HCEC 1CT (cell line): ENCODE measurements around the gene NAXE.
"Not testable (repeated sequence)": the region's sequence is repeated elsewhere in the genome, so short reads cannot be mapped to it uniquely, and the experiment has no call there.

Source experiments
- DNase-seq: peaks from one replicate; pipeline ENCODE4 v3.0.0-alpha.2; 2017

NAXE gene

GRCh38 chr1:156571261-156571852 lies 20.2 kb upstream of the NAXE start:
- peak; percentile 86 for DNase-seq

DNA sequence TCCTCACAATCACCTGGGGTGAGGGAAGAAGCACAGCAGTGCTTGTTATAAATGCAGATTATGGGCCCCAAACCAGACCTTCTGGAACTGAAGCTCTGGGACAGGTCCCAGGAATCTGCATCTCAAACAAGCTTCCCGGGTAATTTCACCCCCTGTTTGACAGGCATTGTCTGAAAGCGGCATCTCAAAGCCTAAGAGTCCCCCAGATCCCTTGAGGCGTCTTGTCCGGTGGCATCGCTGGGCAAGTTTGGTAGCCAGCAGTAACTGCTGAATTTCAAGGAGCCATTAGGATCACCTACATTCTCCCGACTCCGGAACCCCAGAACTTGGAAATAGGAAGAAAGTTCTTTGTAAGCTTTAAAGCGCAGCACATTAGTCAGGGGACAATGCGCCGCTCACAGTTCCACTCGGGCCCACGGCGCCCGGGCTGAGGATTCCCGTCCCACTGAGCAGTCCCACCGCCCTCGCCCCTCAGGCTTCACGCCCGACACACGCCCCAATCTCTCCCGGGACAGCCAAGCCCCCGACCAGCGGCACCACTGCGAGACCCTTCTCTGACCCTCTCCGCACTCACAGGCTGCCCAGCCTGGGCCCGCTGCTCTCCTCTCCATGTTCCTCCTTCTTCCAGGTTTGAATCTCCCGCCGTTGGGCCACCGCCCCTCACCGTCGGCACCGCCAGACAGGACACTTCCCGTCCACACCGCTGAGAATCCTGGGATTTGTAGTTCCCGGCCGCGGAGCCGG lies 19.5 kb upstream of the NAXE start, which contains the start of gene IQGAP3:
Gene IQGAP3, minus strand, starts transcription at position 647 of the 744 bp plus-strand sequence. Its CDS starts 36 bp downstream, at position 611.
- peak; percentile 77 for DNase-seq

GRCh38 chr1:156572663-156573018 lies 18.9 kb upstream of the NAXE start:
- DNase-seq = no peak

DNA sequence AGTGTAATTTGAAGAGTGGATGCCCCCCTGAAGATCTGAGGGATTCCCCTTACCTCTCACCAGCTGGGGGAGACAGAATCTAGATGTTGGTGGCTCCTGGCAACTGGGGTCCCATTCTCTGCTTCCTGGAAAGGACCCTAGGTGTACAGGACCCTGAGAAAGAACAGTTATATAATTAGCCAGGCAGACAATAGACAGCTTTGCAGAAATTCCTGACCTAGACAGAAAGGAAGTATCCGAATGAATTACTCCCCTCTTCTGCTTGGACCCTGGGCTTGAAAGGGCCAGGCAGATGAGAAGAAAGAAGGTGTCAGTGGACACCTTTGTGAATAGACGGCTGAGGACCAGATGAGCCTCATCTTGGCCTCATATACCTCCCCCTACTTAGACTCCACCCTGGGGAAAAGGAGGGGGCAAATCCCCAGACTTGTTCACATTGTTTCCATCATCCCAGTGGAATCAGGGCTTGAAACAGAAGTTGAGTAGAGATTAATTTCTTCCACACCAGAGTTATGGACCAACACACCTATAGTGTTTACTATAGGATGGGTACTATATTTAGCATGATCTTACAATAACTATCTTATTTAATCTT lies 17.4 kb upstream of the NAXE start:
- no peak for DNase-seq

DNA sequence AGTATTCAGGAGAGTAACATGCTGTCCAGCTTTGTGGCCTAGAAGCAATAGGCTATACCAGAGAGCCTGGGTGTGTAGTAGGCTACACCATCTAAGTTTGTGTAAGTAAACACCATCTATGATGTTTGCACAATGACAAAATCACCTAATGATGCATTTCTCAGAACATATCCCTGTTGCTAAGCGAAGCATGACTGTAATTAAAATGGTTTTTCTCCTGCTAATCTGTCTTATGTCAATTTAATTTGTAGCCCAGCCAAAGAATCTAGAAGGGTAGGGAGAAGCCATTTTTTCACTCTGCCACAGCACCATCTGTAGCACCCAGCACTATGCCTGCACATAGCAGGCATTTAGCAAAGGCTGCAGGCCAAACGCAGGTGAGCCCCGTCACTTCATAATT lies 14.0 kb upstream of the NAXE start:
- no peak for DNase-seq

DNA sequence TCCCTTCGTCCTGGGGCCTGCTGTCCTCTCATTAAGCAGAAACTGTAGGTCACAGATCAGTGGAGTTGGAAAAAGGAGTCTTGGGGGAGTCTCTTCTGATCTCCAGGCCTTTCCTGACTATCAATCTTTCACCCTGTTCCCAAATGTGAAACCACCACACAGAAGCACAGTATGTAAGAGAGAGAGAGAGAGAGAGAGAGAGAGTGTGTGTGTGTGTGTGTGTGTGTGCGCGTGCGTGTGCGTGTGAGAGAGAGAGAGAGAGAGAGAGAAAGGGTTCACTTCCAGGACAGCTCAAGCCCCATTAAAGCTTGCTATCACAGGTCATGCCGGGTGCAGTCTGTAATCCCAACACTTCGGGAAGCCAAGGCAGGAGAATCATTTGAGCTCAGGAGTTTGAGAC lies 13.5 kb upstream of the NAXE start:
- no peak for DNase-seq

DNA sequence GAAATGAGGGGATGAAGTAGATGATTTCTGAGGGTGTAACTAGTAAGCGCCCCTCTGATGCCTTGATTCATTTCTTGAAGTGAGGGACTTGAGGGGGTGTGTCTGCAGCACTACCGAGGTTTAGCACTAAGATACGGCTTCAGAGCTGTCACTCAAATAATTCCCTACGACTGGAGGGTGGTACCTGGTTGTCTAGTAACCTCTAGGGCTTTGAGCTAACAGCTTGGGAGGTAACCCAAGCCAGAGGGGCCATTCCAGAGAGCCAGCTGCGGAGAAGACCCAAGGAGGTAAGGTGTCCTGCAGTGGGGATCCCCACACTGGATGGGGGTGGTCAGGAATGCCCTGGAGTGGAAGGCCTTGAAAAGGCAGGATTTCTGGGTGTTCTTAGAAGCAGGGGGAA lies 12.1 kb upstream of the NAXE start, which contains the start of gene TTC24:
Gene TTC24, plus strand, starts transcription at position 252 of the 400 bp plus-strand sequence. CDS start 1,642 bp downstream, outside the sequence.
- DNase-seq = no peak

DNA sequence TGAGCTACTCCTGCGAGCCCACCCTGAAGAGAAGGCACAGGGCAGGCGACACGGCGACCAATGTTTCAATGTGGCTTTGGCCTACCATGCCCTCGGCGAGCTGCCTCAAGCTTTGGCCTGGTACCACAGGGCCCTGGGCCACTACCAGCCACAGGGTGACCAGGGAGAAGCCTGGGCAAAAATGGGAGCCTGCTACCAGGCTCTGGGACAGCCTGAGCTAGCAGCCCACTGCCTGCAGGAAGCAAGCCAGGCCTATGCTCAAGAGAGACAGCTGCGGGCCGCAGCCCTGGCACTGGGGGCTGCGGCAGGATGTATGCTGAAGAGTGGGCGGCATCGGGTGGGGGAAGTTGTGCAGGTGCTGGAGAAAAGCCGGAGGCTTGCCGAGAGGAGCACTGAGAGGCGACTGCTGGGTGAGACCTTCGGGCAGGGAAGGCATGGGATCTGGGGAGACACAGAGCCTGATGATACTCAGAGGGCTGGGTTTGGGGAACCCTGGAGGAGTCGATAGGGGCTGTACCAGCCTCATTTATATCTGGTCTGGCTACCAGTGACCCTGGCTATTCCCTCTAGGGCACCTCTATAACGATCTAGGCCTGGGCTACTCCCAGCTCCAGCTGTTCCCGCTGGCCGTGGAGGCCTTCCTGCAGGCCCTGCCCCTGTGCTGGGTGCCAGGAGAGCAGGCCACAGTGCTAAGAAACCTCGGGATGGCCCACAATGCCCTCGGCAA lies 9.8 kb upstream of the NAXE start:
- DNase-seq = no peak

DNA sequence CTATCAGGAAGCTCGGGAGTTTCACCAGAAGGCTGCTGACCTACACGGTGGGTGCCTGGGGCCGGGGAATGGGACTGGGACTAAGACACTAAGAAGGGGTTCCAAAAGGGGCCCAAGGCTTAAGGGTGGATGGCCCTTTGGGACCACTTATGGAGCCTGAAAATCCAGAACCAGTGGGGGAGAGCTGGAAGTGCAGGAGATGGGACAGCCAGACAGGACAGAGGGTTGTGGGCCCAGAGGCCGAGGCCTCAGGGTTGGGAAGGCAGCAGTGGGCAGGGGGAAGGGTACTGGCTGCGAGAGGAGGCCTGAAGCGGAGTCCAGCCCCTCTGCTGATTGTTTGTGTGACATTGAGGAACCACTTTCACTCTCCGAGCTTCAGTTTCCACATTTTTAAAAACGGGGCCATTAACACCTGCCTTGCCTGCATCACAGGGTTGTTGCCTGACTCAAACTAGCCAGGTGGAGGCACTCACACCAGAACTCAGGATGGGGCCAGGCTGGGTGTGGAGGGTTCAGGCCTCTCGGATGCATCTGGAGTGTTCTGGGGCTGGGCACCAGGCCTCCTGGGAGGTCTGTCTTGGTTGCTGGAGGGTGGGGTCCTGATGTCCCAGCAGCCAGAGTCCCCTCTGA lies 9.1 kb upstream of the NAXE start:
- DNase-seq = no peak

- peak; percentile 65 for DNase-seq
Measured at GRCh38 chr1:156583821-156584622, 7.6 kb upstream of the NAXE start.

GRCh38 chr1:156584813-156585212 lies 6.8 kb upstream of the NAXE start:
- no peak for DNase-seq

DNA sequence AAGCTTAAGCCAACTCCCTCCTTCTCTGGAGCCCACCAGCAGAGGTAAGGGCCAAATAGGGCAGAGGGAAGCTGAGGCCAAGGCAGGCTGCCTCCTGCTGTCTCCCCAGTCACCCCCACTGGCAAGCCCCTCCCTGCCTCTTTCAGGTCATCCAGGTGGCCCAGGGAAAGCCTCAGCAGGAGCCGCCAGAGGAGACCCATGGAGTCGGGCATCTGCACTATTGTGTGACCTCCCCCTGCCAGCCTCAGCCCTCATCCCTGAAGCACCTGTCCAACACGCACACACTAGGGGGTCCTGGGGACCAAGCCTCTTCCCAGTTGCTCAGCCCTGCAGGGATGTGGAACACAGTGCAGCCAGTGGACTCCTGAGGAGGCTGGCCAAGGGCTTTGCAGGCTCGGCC lies 5.3 kb upstream of the NAXE start:
- DNase-seq = no peak

- DNase-seq = no peak
Measured at GRCh38 chr1:156586892-156587477, 4.6 kb upstream of the NAXE start.

- DNase-seq = not testable (repeated sequence)
Measured at GRCh38 chr1:156587927-156588326, 3.6 kb upstream of the NAXE start.

DNA sequence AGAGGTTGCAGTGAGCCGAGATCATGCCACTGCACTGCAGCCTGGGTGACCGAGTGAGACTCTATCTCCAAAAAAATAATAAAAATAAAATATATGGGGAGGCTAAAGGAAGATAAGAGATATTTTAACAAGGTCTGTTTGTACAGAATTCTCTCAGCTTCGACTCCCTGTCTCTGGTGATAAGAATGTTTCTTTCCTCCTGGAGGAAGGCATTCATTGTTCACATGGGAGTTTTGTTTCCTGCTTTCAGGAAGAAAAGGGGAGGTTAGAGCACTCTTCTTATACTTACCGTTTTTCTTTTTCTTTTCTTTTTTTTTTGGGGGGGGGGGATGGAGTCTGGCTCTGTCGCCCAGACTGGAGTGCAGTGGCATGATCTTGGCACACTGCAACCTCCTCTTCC lies 2.0 kb upstream of the NAXE start:
- no peak for DNase-seq

DNA sequence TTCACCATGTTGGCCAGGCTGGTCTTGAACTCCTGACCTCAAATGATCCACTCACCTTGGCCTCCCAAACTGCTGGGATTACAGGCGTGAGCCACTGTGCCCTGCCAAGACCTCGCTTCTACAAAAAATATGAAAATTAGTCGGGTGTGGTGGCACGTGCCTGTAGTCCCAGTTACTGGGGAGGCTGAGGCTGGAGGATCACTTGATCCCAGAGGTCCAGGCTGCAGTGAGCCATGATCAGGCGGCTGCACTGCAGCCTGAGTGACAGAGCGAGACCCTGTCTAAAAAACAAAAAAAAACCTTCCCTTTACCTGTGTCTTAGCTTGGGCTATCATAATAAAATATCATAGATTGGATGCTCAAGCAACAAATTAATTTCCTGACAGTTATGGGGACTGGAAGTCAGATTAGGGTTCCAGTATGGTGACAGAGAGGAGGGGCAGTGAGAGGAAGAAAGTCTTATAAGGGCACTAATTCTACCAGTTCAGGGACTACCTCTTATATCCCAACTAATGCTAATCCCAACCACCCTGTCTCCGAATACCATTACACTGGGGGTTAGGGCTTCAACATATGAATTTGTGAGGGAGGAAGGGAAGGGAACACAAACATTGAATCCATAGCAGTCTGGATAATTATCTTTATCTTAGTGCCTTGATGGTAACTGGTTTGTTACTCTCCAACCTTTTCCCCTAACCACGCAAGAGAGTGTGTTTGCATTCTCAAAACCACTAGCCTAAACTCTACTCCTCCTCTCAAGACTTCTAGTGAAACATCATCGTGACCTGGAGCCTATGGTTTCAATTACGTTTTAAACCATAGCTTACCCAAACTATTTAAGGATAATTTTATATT lies 1.0 kb upstream of the NAXE start:
- DNase-seq = no peak

GRCh38 chr1:156591181-156591431 lies 470 bp upstream of the NAXE start:
- DNase-seq = no peak

DNA sequence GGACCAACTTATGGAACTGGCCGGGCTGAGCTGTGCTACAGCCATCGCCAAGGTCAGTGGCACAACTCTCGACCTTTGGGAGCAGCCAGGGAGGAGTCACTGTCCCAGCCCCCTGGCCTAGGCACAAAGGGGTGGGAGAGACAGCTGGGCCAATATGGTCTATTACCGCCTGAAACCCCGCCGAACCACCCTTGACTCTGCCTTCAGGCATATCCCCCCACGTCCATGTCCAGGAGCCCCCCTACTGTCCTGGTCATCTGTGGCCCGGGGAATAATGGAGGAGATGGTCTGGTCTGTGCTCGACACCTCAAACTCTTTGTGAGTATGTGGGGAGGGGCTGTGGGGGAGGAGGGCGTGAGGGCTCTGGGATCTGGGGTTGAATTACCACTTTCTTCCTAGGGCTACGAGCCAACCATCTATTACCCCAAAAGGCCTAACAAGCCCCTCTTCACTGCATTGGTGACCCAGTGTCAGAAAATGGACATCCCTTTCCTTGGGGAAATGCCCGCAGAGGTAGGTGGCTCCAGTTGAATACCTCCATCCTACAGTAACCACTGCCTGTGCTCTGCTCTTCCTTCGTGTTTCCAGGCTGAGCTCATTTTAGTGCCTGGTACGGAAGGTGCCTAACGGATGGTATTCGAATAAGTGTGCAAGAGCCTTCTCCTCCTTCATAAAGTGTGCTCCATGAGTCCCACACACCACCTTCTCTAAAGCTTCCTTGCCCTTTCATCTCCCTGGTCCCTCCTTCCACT lies 758 bp downstream of the NAXE start:
- no peak for DNase-seq

- DNase-seq = no peak
Measured at GRCh38 chr1:156592910-156593660, 1.5 kb downstream of the NAXE start.

GRCh38 chr1:156593661-156593989 lies 2.0 kb downstream of the NAXE start:
- DNase-seq = no peak
